Measurements from ENCODE around the gene MX2. TPM values are rescaled to one million over a fixed set of nuclear protein-coding genes. Genes with fewer than 3 reads are reported as not detected.

MX2 gene
- total and polyA plus RNA-seq, 12 donors, result 0.44 to 31.3 (median 4.8) TPM

DNA sequence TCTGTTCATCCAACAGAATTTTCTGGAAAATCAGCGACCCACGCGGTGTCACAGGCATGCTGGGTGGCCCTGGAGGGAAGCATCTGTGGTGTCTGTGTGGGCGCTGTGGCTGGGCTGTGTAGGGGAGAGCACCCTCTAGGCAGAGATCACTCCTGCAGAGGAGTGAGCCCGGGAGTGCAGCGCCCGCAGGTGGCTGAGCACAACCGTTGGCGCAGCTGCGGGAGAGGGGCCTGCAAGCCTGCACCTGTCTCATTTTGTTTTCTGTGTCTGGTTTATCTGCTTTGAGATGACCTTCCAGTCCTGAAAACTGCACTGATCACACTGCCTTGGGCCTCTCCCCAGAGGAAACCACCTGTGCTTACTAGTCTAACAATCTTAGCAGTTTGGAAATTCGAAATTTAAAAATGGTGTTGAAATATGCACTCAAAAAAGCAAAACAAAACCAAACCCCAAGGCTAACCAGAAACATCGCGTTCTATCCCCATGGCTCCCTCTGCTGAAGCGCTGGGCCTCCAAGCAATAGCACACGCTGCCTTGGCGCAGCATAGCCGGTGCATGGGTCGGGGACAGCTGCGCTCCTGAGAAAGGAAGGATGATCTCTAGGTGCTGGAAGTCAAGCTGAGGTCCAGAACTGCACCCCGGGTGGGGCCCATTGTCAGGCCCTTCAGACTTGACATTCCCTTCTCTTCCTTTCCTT lies 40.5 kb upstream of the MX2 start:
- Histone ChIP-seq H3K27ac (no peak overlapping the region), H3K27me3 (peaks cover 10% of the 10 kb centered on the region), H3K4me3 (no peak overlapping the region), H3K4me1 (replicated peaks in 1 of 2) (no peaks in the 10 kb centered on the region), H3K9me3 (replicated peaks in 1 of 3) (no peaks in the 10 kb centered on the region), H3K36me3 (replicated peaks in 1 of 2) (no peaks in the 10 kb centered on the region)
- 77 to 89% (median 81%) methylated on average over 17 to 20 of the region's 20 CpGs for WGBS, 4 donors
- intact Hi-C loops (cut with DNase I), result no loop called here
- no peak for TF ChIP-seq POLR2A (IDR thresholded peaks at IDR 0.05)
- TF ChIP-seq, protein P1, sequence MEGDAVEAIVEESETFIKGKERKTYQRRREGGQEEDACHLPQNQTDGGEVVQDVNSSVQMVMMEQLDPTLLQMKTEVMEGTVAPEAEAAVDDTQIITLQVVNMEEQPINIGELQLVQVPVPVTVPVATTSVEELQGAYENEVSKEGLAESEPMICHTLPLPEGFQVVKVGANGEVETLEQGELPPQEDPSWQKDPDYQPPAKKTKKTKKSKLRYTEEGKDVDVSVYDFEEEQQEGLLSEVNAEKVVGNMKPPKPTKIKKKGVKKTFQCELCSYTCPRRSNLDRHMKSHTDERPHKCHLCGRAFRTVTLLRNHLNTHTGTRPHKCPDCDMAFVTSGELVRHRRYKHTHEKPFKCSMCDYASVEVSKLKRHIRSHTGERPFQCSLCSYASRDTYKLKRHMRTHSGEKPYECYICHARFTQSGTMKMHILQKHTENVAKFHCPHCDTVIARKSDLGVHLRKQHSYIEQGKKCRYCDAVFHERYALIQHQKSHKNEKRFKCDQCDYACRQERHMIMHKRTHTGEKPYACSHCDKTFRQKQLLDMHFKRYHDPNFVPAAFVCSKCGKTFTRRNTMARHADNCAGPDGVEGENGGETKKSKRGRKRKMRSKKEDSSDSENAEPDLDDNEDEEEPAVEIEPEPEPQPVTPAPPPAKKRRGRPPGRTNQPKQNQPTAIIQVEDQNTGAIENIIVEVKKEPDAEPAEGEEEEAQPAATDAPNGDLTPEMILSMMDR (IDR thresholded peaks at IDR 0.05), result no peak
- no peak for DNase-seq

DNA sequence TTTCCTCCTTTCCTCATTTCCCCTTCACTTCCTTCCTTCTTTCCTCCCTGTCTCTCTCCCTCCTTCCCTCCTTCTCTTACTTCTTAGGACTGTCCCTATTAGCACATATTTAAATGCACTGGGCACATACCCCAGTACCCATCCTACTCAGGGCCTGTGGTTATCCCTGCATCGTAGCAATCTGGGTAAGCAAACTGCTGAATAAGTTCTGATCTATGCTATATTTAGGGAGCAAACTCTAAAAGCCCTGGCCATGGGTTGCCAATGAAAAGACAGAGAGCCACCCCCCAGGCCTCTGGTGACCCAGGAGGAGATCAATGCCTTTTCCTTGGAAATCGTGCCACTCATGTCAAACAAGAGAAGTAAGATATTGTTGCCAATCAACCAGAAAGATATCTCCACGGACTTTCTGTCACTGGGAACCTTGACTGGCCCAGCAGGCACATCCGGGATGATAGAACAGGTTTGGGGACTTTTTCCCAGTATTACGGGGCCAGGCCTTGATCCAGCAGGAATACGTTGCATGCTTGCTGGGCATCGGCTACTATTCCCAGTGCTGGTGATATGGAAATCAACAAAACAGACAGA lies 39.8 kb upstream of the MX2 start:
- Histone ChIP-seq H3K4me1 (replicated peaks in 1 of 2) (no peaks in the 10 kb centered on the region), H3K36me3 (replicated peaks in 1 of 2) (no peaks in the 10 kb centered on the region), H3K27ac (no peak overlapping the region), H3K9me3 (replicated peaks in 1 of 3) (no peaks in the 10 kb centered on the region), H3K4me3 (no peak overlapping the region), H3K27me3 (peaks cover 3% of the 10 kb centered on the region)
- TF ChIP-seq, protein P1 (IDR thresholded peaks at IDR 0.05), result no peak
- no peak for TF ChIP-seq POLR2A (IDR thresholded peaks at IDR 0.05)
- intact Hi-C loops (cut with DNase I), result no loop called here
- DNase-seq, result no peak
- 78 to 85% (median 83%) methylated on average over 5 to 7 of the region's 7 CpGs for WGBS, 4 donors

DNA sequence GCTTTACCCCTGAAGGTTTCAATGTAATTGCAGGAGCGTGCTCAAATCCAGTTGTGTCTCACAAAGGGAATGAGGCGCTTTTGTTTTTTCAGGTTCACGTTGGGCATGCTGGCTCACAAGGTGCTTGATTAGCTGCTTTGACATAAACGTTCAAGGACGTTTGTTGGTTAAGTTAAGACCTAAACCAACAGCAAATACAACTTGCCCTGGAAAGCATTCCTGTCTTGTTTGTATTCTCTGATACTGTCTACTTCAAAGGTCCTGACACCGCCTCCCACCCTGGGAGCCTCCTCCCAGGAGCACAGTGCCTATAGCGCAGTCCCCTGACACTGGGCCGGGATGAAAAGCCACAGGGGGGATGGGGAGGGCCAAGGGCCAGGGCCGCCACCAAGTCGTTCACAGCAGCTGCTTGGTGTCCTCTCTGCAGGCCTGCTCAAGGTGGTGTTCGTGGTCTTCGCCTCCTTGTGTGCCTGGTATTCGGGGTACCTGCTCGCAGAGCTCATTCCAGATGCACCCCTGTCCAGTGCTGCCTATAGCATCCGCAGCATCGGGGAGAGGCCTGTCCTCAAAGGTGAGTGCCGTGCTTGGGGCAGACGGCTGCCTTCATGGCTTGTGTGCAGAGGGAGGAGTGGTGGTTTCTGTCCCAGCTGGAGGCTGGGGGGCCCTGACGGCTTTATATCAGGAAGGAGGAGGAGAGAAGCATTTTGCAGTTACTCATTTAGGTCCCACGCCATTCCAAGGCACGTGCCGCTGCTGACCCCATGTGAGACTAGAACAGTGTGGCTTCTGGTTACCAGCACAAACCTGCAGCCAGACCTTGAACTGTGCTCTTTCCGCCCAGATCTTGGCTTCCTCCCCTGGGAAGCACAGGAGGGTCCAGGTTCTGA lies 39.1 kb upstream of the MX2 start:
- Histone ChIP-seq H3K27me3 (no peaks in the 10 kb centered on the region), H3K9me3 (replicated peaks in 1 of 3) (no peaks in the 10 kb centered on the region), H3K27ac (no peak overlapping the region), H3K4me3 (no peak overlapping the region), H3K4me1 (replicated peaks in 1 of 2) (no peaks in the 10 kb centered on the region), H3K36me3 (replicated peaks in 1 of 2) (no peaks in the 10 kb centered on the region)
- WGBS, 4 donors, result 68 to 80% (median 77%) methylated on average over 10 to 23 of the region's 23 CpGs
- intact Hi-C loops (cut with DNase I), result no loop called here
- TF ChIP-seq, protein P1 (IDR thresholded peaks at IDR 0.05), result no peak
- TF ChIP-seq POLR2A (IDR thresholded peaks at IDR 0.05), result no peak
- no peak for DNase-seq

All from adrenal gland (tissue), 12 donors.